ENCODE data around the gene SERTM1.

DNA sequence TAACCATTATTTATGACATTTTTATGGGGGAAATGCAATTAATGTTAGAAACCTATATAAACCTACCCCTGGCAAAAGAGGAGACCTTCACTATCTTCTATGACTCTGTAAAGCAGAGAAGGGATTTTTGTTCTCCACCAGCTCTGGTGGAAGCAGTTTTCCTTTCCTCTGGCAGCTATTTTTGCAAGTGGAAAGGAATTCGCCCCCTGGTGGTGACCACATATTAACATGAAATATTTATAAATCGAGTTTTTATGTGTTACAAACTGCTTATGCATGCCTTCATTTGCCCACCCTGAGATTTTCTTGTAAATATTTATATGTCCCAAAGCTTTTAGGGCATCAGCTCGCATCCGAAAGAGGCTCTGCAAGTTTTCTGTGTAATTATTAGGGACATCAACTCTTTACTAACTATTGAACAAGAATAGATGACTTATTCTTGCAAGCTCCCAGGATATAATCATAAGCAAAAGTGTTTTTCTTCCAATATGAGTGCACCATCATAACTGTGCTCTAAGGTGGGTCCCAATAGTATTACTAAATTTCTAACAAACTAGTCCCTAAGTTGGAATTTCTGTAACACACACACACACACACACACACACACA lies 62.4 kb downstream of the SERTM1 start:
- TF ChIP-seq, protein P1, sequence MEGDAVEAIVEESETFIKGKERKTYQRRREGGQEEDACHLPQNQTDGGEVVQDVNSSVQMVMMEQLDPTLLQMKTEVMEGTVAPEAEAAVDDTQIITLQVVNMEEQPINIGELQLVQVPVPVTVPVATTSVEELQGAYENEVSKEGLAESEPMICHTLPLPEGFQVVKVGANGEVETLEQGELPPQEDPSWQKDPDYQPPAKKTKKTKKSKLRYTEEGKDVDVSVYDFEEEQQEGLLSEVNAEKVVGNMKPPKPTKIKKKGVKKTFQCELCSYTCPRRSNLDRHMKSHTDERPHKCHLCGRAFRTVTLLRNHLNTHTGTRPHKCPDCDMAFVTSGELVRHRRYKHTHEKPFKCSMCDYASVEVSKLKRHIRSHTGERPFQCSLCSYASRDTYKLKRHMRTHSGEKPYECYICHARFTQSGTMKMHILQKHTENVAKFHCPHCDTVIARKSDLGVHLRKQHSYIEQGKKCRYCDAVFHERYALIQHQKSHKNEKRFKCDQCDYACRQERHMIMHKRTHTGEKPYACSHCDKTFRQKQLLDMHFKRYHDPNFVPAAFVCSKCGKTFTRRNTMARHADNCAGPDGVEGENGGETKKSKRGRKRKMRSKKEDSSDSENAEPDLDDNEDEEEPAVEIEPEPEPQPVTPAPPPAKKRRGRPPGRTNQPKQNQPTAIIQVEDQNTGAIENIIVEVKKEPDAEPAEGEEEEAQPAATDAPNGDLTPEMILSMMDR (tag by site-specific recombination; IDR thresholded peaks at IDR 0.05), result no peak
- TF ChIP-seq ZNF114 (tag by site-specific recombination; IDR thresholded peaks at IDR 0.05), result no peak
- TF ChIP-seq ZNF311 (tag by site-specific recombination; IDR thresholded peaks at IDR 0.05; ENCODE audit: borderline replicate concordance), result no peak
- TF ChIP-seq, protein P2, sequence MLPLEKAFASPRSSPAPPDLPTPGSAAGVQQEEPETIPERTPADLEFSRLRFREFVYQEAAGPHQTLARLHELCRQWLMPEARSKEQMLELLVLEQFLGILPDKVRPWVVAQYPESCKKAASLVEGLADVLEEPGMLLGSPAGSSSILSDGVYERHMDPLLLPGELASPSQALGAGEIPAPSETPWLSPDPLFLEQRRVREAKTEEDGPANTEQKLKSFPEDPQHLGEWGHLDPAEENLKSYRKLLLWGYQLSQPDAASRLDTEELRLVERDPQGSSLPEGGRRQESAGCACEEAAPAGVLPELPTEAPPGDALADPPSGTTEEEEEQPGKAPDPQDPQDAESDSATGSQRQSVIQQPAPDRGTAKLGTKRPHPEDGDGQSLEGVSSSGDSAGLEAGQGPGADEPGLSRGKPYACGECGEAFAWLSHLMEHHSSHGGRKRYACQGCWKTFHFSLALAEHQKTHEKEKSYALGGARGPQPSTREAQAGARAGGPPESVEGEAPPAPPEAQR (tag by site-specific recombination; IDR thresholded peaks at IDR 0.05), result no peak
- TF ChIP-seq ZNF292 (tag by site-specific recombination; IDR thresholded peaks at IDR 0.05; ENCODE audit: borderline replicate concordance, low read depth), result no peak
- no peak for TF ChIP-seq ZNF76 (tag by site-specific recombination; IDR thresholded peaks at IDR 0.05; ENCODE audit: borderline replicate concordance, low read depth)
- TF ChIP-seq, protein P3, sequence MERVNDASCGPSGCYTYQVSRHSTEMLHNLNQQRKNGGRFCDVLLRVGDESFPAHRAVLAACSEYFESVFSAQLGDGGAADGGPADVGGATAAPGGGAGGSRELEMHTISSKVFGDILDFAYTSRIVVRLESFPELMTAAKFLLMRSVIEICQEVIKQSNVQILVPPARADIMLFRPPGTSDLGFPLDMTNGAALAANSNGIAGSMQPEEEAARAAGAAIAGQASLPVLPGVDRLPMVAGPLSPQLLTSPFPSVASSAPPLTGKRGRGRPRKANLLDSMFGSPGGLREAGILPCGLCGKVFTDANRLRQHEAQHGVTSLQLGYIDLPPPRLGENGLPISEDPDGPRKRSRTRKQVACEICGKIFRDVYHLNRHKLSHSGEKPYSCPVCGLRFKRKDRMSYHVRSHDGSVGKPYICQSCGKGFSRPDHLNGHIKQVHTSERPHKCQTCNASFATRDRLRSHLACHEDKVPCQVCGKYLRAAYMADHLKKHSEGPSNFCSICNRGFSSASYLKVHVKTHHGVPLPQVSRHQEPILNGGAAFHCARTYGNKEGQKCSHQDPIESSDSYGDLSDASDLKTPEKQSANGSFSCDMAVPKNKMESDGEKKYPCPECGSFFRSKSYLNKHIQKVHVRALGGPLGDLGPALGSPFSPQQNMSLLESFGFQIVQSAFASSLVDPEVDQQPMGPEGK (tag by site-specific recombination; IDR thresholded peaks at IDR 0.05), result no peak
- no peak for TF ChIP-seq ZBTB21 (tag by site-specific recombination; IDR thresholded peaks at IDR 0.05)
- no peak for TF ChIP-seq ZNF670 (tag by site-specific recombination; IDR thresholded peaks at IDR 0.05; ENCODE audit: low read depth)
